ENCODE results near the gene TTC7B. TPM values are rescaled to one million over a fixed set of nuclear protein-coding genes. Genes with fewer than 3 reads are reported as not detected.

The TTC7B gene
- total and polyA plus RNA-seq, 9 donors, result 17.6 to 44.7 (median 38.0) TPM

DNA sequence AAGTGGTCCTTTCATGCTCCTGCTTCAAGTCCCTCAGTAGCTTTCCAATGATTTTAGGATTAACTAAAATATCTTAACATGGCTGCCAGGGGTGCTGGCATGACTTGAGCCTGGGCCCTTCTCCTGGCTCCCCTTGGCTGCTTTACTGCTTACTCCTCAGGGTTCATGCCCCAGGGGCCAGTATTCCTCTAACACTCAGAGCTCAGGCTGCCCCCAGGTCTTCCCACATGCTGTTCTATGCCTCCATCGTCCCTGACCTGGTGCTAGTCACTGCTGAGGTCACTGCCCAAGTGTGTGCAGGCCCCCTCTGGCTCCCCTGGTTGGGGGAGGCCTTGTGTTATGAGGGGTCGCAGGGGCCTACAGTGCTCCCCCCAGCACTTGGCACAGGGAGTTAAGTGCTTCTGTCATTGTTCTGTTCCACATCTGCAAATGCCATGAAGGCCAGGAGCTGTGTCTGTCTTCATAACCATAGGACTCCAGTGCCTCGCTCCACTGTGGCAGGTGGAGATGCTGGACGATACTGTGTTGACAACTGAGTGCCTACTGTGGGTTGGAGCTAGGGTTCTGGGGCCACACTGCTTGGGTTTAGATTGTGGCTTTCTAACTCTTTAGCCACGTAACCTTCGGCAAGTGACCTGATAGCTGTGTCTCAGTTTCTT is 228.8 kb downstream of the TTC7B start:
- H3K4me1 ChIP-seq (ENCODE audit: control insufficient read depth, insufficient read depth, low read length), result peaks cover 6% of the 10 kb centered on the region
- H3K27ac ChIP-seq (ENCODE audit: low read length), result no peak overlapping the region
- no peaks in the 10 kb centered on the region for H3K27me3 ChIP-seq (ENCODE audit: control insufficient read depth, insufficient read depth, low read length)
- no peaks in the 10 kb centered on the region for H3K9me3 ChIP-seq (replicated peaks; ENCODE audit: control insufficient read depth, low read depth, low read length)
- H3K4me3 ChIP-seq (ENCODE audit: low read length), result no peak overlapping the region
- peaks cover 24% of the 10 kb centered on the region for H3K36me3 ChIP-seq (ENCODE audit: control insufficient read depth, insufficient read depth, low read length)
- DNase-seq, result no peak
- 95% methylated on average over 2 of the region's 6 CpGs for WGBS (ENCODE audit: insufficient coverage)

DNA sequence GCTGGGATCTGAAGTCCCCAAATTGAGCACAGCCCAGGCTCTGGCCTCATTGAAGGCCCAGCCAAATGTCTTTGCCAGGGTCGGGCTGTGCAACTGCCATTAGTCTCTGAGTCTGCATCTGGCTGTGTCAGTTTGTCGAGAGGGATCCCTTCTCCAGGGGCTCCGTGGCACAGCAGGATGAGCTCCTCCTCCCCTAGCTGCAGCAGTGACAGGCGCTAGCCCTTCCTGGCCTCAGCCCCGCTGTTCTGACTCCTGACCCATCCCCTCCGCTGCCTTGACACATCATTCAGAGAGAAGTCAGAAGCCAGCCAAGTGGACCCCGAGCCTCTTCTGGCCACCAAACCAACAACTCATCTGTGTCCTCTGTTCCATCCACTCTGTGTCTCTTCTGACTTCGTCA is 231.1 kb downstream of the TTC7B start:
- DNase-seq, result no peak
- Histone ChIP-seq H3K4me3 (ENCODE audit: low read length) (no peak overlapping the region), H3K27me3 (ENCODE audit: control insufficient read depth, insufficient read depth, low read length) (no peaks in the 10 kb centered on the region), H3K27ac (ENCODE audit: low read length) (no peak overlapping the region), H3K36me3 (ENCODE audit: control insufficient read depth, insufficient read depth, low read length) (peaks cover 19% of the 10 kb centered on the region), H3K9me3 (replicated peaks; ENCODE audit: control insufficient read depth, low read depth, low read length) (no peaks in the 10 kb centered on the region), H3K4me1 (ENCODE audit: control insufficient read depth, insufficient read depth, low read length) (peaks cover 16% of the 10 kb centered on the region)
- WGBS (ENCODE audit: insufficient coverage), result 45% methylated on average over 8 of the region's 8 CpGs

DNA sequence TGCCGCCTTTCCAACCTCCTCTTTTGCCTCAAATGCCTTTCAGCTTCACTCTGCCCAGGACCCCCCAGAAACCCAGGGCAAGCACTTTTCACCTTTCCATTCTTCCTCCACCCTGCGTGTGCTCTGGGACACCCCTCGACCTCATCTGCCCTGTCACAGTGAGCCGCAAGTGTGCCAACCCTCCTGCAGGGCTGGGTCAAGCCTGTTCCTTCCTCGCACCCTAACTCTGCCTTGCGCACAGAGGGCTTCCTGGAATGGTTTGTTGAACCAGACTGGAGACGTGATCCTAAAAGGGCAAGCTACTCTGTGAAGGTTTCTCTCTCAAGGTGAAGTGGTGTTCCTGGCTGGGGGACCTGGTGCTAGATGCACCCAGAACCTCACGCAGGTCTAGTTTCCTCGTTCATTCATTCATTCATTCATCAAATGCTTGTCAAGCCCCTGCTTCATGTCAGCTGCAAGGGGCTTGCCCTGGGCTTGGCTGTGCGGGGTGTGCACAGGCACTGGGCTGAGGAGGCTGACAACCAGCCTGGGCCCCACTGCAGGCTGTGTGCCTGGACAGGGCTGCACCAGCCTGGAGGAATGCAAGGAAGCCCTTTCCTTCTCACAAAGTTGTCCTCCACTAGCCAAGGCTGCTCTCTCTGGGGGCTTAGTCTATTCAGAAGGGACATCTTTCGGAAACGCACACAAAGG is 232.2 kb downstream of the TTC7B start:
- no peaks in the 10 kb centered on the region for H3K9me3 ChIP-seq (replicated peaks; ENCODE audit: control insufficient read depth, low read depth, low read length)
- 82% methylated on average over 9 of the region's 12 CpGs for WGBS (ENCODE audit: insufficient coverage)
- no peak for DNase-seq
- peaks cover 18% of the 10 kb centered on the region for H3K36me3 ChIP-seq (ENCODE audit: control insufficient read depth, insufficient read depth, low read length)
- H3K27me3 ChIP-seq (ENCODE audit: control insufficient read depth, insufficient read depth, low read length), result no peaks in the 10 kb centered on the region
- no peak overlapping the region for H3K27ac ChIP-seq (ENCODE audit: low read length)
- no peak overlapping the region for H3K4me3 ChIP-seq (ENCODE audit: low read length)
- H3K4me1 ChIP-seq (ENCODE audit: control insufficient read depth, insufficient read depth, low read length), result peaks cover 22% of the 10 kb centered on the region

DNA sequence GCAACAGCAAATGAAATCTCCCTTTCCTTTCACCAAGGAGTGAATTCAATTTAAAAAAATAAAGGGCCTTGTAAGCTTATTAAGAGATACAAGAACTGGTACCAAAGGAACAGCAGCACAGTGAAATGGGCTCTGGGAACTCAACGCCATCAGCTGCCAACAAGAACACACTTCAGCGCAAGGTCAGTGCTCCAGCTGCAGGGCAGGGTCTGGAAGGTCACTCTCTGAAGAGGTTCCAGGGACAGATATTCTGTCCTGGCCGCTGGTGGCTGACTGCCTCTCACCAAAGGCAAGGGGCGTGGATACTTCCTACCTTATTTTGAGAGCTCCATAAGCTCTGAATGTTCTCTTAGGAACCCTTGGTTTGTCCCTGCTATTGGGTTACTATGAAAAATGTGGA is 232.8 kb downstream of the TTC7B start:
- WGBS (ENCODE audit: insufficient coverage), result 90% methylated on average over 2 of the region's 4 CpGs
- Histone ChIP-seq H3K27me3 (ENCODE audit: control insufficient read depth, insufficient read depth, low read length) (no peaks in the 10 kb centered on the region), H3K27ac (ENCODE audit: low read length) (no peak overlapping the region), H3K9me3 (replicated peaks; ENCODE audit: control insufficient read depth, low read depth, low read length) (no peaks in the 10 kb centered on the region), H3K4me1 (ENCODE audit: control insufficient read depth, insufficient read depth, low read length) (peaks cover 28% of the 10 kb centered on the region), H3K36me3 (ENCODE audit: control insufficient read depth, insufficient read depth, low read length) (peaks cover 18% of the 10 kb centered on the region), H3K4me3 (ENCODE audit: low read length) (no peak overlapping the region)
- no peak for DNase-seq

DNA sequence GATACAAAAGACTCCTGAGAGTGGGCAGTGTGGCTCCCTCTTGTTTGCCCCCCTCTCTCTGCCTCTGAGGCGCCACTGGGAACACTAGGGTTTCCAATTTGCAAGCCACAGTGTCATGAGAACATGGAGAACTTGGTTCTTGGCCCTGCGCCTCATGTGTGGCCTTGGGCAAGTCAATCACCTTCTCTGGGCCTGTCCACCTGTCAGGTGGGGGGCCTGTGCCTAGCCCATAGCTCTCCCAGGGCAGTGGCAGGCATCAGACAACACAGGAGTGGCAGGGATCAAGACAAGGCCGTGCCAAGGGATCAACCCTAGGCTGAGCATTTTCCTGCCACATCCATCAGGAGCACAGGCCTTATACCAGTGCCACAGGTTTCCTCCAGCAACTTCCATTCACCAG is 234.1 kb downstream of the TTC7B start:
- H3K27me3 ChIP-seq (ENCODE audit: control insufficient read depth, insufficient read depth, low read length), result no peaks in the 10 kb centered on the region
- H3K4me3 ChIP-seq (ENCODE audit: low read length), result no peak overlapping the region
- peaks cover 25% of the 10 kb centered on the region for H3K36me3 ChIP-seq (ENCODE audit: control insufficient read depth, insufficient read depth, low read length)
- no peaks in the 10 kb centered on the region for H3K9me3 ChIP-seq (replicated peaks; ENCODE audit: control insufficient read depth, low read depth, low read length)
- 100% methylated on average over 3 of the region's 3 CpGs for WGBS (ENCODE audit: insufficient coverage)
- no peak overlapping the region for H3K27ac ChIP-seq (ENCODE audit: low read length)
- H3K4me1 ChIP-seq (ENCODE audit: control insufficient read depth, insufficient read depth, low read length), result peaks cover 41% of the 10 kb centered on the region
- no peak for DNase-seq

DNA sequence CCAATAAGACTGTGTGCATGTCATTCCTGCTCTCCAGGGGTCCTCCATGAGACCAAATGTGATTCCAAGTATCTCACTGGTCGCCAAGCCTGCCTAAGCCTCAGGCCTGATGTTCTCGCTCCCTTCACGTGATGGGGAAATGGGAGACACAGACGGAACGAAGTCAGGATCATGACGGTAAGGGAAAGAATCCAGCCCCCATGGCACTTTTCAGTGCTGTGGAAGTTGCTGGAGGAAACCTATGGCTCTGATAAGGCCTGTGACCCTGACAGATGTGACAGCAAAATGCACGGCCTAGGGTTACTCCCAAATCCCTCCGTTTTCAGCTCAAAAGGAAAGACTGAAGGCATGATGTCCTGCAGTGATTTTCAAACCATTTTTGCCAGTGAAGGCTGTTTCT is 234.5 kb downstream of the TTC7B start:
- Histone ChIP-seq H3K4me3 (ENCODE audit: low read length) (no peak overlapping the region), H3K27ac (ENCODE audit: low read length) (no peak overlapping the region), H3K9me3 (replicated peaks; ENCODE audit: control insufficient read depth, low read depth, low read length) (no peaks in the 10 kb centered on the region), H3K27me3 (ENCODE audit: control insufficient read depth, insufficient read depth, low read length) (no peaks in the 10 kb centered on the region), H3K4me1 (ENCODE audit: control insufficient read depth, insufficient read depth, low read length) (peaks cover 45% of the 10 kb centered on the region), H3K36me3 (ENCODE audit: control insufficient read depth, insufficient read depth, low read length) (peaks cover 26% of the 10 kb centered on the region)
- 88% methylated on average over 8 of the region's 8 CpGs for WGBS (ENCODE audit: insufficient coverage)
- no peak for DNase-seq

DNA sequence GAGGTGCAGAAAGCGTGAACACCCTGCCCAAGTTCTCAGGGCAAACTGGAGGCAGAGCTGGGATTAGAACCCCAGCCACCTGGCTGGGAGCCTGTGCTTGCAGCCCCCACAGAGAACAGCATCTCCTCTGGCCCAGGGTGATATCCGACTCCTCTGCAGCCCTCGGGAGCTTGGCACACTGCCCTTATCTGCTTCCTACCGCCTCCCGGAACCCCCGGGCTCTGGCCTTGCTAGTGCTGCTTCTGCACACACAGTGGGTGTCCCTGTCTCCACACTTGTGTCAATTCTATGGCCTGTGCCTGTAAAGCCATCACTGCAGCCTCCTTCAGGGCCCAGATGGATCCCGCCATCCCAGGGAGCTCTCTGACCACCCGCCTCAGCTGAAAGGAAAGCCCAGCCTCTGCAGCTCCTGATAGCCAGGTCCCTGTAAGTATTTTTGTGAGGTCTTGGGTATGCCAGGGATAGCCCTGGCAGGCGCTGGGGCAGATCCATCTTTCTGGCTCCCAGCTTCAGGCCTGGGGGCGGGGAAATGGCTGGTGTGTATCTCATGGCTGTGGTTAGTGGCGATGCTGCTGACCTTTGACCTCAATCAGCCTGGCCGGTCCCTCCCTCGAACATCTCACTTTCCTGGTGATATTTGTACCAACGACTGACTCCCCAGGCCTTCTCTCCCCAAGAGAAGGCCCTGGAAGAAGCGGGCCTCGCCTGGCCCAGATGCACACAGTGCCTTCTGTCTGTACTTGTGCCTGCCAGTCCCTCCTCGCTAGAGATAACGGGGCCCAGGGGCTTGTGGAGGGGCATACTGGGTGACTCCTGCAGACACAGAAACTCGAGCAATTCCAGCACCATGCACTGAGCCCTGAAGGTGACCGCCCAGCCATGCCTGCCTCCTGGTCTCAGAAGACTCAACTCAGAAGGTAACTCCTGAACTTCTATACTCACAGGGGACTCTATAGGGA is 235.6 kb downstream of the TTC7B start:
- DNase-seq, result peak; percentile 55
- H3K27ac ChIP-seq (ENCODE audit: low read length), result no peak overlapping the region
- H3K4me1 ChIP-seq (ENCODE audit: control insufficient read depth, insufficient read depth, low read length), result peaks cover 48% of the 10 kb centered on the region
- H3K4me3 ChIP-seq (ENCODE audit: low read length), result no peak overlapping the region
- H3K9me3 ChIP-seq (replicated peaks; ENCODE audit: control insufficient read depth, low read depth, low read length), result no peaks in the 10 kb centered on the region
- H3K27me3 ChIP-seq (ENCODE audit: control insufficient read depth, insufficient read depth, low read length), result no peaks in the 10 kb centered on the region
- 55% methylated on average over 18 of the region's 20 CpGs for WGBS (ENCODE audit: insufficient coverage)
- peaks cover 27% of the 10 kb centered on the region for H3K36me3 ChIP-seq (ENCODE audit: control insufficient read depth, insufficient read depth, low read length)

DNA sequence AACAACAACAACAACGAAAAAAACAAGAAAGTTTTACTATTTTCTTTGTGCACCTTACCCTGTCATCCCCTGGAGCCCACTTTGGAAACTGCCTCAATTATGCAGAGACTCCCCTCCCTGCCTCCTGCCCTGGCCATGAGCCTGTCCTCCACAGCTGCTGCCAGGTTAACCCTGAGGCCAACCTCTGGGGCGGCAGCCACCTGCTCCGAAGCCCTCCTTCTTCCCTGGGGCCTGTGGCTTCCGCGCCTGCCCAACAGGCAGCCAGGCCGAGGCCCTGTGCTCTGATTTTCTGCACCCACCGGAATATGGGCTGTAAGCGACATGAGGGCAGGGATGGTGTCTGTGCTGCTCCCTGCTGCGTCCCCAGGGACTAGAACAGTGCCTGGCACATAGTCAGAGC is 236.4 kb downstream of the TTC7B start:
- peaks cover 31% of the 10 kb centered on the region for H3K36me3 ChIP-seq (ENCODE audit: control insufficient read depth, insufficient read depth, low read length)
- no peak overlapping the region for H3K27ac ChIP-seq (ENCODE audit: low read length)
- 90% methylated on average over 9 of the region's 9 CpGs for WGBS (ENCODE audit: insufficient coverage)
- no peak overlapping the region for H3K4me3 ChIP-seq (ENCODE audit: low read length)
- no peaks in the 10 kb centered on the region for H3K27me3 ChIP-seq (ENCODE audit: control insufficient read depth, insufficient read depth, low read length)
- no peaks in the 10 kb centered on the region for H3K9me3 ChIP-seq (replicated peaks; ENCODE audit: control insufficient read depth, low read depth, low read length)
- DNase-seq, result no peak
- peaks cover 48% of the 10 kb centered on the region for H3K4me1 ChIP-seq (ENCODE audit: control insufficient read depth, insufficient read depth, low read length)

DNA sequence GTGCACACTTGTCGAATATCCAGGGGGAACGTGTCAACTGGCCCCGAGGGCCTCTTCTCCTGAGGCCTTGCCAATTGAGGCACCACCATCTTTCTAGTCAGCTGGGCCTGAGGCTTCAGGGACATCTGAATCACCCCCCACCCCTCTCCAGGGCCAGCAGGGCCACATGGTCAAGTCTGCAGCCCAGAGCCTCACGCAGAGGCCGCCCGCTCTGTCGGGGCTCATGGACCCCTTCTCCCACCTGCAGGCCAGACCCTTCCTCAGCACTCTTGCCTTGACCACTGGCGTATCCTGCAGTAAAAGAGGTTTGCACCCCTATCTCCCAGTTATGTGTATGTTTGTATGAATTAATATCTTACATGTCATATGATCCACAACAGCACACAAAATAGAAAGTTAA is 237.1 kb downstream of the TTC7B start:
- Histone ChIP-seq H3K9me3 (replicated peaks; ENCODE audit: control insufficient read depth, low read depth, low read length) (no peaks in the 10 kb centered on the region), H3K36me3 (ENCODE audit: control insufficient read depth, insufficient read depth, low read length) (peaks cover 31% of the 10 kb centered on the region), H3K4me3 (ENCODE audit: low read length) (no peak overlapping the region), H3K4me1 (ENCODE audit: control insufficient read depth, insufficient read depth, low read length) (peaks cover 53% of the 10 kb centered on the region), H3K27ac (ENCODE audit: low read length) (peak overlapping the region; percentile 82), H3K27me3 (ENCODE audit: control insufficient read depth, insufficient read depth, low read length) (no peaks in the 10 kb centered on the region)
- DNase-seq, result no peak
- 72% methylated on average over 3 of the region's 8 CpGs for WGBS (ENCODE audit: insufficient coverage)
